Posterior cingulate gyrus (tissue), 11 donors: ENCODE results near the gene CST5.
"Not testable (repeated sequence)": the region's sequence is repeated elsewhere in the genome, so short reads cannot be mapped to it uniquely, and the experiment has no call there.

Experiments used
- DNase-seq, 10 donors: peaks; one replicate each; pipeline versions ENCODE4 v3.0.0 to v3.0.0-alpha.2; 2020 to 2021; ENCODE audit warnings: mixed read lengths in 3 of 10
- intact Hi-C: fragments of 100-400 bp; cut with DNase I; formaldehyde crosslinking; loops from one replicate; pipeline ENCODE4 v1.15.1; 2023

CST5 gene, protein sequence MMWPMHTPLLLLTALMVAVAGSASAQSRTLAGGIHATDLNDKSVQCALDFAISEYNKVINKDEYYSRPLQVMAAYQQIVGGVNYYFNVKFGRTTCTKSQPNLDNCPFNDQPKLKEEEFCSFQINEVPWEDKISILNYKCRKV

GRCh38 chr20:23879328-23879798 lies at the start of gene CST5:
Gene CST5 (minus strand): TSS chr20:23879748. CDS start chr20:23879676, 72 bp downstream.
- intact Hi-C loops, result no loop called here
- DNase-seq, result no peak

DNA sequence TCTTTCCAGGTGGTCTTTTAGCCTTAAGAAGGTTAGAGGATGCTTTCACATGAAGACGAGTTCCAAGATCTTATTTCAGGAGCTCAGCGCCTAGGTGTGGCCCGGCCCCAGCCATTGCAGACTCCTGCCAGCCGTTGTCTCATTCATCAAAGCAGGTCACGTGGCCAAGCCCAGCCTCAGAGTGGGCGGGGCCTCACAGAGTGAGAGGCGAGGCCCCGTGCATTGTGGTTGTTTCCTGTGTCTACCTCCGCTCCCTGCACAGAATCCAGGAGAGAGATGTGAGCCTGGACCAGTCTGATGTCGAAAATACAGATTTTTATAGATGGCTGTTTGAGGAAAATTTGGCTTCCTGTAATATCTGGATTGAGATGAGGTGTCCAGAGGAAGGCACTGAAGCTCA lies 49.2 kb upstream of the CST5 start:
- DNase-seq, result no peak
- intact Hi-C loops, result no loop called here

DNA sequence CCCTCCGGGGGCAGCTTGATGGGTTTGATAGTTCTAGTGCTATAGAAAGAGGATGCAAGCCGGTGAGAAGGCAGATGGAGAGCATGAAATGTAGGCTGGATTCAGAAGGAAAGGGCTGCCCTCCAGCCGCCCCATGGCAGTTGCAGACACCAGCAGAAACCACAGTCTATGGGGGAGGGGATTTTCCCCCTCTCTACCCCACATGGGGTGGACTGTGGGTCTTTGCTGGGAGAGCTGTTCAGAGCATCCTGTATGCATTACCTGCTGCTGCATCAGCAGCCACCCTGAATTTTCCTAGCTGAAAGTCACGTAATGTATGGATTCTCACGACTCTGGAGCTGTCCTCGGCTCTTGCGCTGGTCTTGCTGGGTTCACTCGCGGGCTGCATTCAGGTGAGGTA lies 48.8 kb upstream of the CST5 start:
- intact Hi-C loops, result no loop called here
- no peak for DNase-seq

DNA sequence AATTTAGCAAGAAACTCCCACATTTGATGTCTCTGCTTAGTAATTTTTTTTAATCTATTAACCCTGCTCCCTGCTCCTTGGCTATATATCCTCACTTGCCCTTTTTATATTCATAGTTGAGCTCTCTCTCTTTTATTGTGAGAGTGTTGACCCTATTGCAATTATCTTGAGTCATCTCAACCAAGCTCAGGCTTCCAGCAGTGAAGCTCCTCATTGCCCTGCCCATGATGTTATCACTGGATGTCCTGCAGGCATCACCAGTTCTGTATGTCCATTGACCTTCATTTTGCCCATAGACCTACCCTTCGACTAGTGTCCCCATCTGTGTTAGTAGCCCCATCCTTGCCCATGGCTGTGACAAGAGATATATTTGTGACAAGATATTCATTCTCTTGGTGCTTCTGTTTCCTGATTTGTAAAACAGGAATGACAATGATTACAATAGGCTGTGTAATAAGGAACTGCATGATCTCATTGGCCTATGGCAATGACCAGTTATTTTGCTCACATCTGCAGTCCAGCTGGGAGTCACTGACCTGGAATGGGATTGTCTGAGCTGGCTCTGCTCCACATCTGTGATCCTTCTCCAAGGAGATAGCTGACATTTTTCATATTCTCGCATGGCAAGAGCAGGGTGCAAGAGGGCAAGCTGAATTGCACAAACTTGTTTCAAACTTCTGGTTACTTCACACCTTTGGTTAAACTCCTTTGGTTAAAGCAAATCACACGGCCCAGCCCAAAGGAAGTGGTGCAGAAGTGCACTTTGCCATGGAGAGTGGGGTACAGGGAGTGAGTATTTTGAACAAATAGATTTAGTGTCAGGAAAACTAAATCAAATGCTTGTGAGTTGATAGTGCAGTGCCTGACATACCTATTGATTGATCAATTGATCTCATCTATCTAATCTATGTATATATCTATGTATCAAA lies 47.7 kb upstream of the CST5 start:
- DNase-seq, result no peak
- intact Hi-C loops, result no loop called here

DNA sequence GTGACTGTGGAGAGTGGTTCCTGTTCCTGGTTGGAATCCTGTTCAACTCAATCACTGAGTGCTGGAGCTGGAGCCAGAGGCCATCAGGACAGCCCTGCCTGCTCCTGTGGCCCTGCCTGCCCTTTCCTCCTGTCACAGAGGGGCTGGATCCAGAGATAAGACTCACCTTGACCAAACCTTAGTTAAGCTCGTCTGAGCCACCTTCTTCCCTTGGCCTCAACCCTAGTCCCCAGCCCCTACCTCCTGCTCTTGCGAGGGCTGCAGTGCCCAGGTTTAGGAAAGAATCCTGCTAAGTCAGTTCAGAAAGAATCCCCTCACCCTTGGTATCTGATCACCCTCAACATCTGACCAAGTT lies 47.0 kb upstream of the CST5 start:
- intact Hi-C loops, result no loop called here
- DNase-seq, result no peak

DNA sequence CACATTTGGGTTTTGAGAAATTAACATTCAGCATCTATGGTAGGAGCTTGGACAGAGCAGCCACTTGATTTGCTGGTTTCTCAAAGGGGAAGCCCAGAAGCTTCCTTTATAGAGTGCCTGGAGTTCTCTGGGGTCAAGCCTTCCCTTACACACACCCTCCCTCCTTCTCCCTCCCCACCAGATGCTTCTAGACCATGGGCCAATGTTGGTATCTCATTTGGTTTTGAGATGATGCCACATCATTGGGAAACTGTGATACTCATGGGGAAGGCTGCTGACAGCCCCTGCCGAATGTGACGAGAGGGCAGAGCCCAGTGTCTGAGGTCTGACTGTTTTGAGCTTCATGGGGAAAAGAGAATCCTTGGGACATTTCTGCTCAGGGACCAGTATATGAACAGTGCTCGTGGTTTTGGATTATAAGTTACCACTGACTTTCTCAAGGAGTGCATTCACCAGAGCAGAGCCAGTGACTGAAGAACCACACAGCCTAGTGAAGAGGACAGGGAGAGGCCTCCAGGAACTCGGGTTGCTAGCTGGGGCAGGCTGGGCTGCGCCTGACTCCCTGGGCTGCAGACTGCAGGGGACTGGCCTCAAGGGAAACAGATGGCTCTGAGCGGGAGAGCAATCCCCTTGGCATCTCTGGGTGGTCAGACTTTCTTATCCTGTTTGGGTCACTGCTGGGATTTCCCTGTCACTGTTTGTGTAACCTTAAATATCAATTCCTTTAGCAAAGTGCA lies 46.4 kb upstream of the CST5 start:
- no peak for DNase-seq
- intact Hi-C loops, result no loop called here

GRCh38 chr20:23924751-23925150 lies 45.2 kb upstream of the CST5 start:
- intact Hi-C loops, result no loop called here
- no peak for DNase-seq

- no peak for DNase-seq
- intact Hi-C loops, result no loop called here
These were observed 44.4 kb upstream of the CST5 start for GRCh38 chr20:23923891-23924435.

GRCh38 chr20:23923311-23923710 lies 43.8 kb upstream of the CST5 start:
- DNase-seq, result no peak
- intact Hi-C loops, result no loop called here

DNA sequence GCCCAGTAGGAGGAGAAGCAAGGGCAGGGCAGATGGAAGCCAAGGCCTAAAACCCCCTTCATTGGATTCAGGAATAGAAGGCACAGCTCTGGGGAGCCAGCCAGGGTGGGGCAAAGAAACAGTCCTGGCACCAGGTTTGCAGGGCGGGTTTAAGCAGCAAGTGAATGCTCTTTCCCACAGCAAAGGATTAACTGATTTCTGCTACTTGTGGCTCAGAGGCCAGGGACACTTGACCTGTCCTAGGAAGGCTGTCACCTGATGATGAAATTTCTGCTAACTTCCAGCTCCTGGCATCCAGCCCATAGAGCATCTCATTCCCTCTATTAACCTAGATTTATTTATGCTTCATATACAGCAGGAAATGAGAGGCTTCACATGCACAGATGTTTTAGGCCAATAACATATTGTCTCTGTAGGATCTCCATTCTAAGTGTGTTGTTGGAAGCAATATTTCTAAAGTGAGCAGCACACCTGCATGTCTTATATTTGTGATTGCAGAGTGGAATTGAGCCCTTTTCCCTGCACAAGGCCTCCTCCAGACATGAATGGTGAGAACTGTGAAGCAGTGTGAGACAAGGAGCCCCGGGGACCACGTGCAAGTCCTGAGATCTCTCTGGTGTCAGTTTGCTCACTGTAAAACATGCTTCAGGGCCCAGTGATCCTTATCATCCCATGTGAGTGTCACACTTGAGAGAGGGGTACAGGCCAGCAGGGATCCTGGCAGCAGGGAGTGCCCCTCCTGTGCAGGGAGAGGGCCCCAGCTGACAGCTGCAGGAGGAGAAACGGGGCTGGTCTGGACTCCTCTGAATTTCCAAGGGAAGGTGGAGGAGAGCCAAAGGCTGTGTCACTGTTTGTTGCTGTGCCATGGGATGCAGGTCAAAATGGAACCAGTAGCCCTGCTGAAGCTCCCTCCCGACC lies 41.1 kb upstream of the CST5 start:
- DNase-seq, result no peak
- intact Hi-C loops, result no loop called here

GRCh38 chr20:23918896-23919295 lies 39.3 kb upstream of the CST5 start:
- no peak for DNase-seq
- intact Hi-C loops, result no loop called here

GRCh38 chr20:23918101-23918862 lies 38.7 kb upstream of the CST5 start:
- intact Hi-C loops, result no loop called here
- no peak for DNase-seq

- DNase-seq, result no peak
- intact Hi-C loops, result no loop called here
These were observed 37.6 kb upstream of the CST5 start for GRCh38 chr20:23917024-23917725.

- DNase-seq, result no peak
- intact Hi-C loops, result no loop called here
These were observed 36.3 kb upstream of the CST5 start for GRCh38 chr20:23915844-23916243.

DNA sequence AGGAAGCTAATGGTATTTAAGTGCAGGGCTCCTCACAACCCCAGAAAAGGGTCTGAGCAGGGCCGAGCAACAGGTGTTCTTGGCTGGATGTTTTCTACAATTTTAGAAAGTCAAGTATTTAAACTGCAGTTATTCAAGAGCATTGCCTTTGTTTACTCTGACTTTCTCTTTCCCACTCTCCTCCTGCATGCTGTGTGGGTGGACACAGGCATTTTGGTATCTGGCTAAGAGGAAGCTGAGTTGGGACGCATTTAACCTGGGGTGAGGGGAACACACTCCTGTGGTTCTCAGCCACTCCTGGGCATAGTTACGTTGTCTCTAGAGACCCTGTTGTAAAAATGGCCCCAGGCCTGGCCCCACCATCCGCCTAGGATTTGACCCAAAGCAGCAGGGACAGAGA lies 34.9 kb upstream of the CST5 start:
- DNase-seq, intact Hi-C loops: not testable (repeated sequence)

GRCh38 chr20:23910210-23910609 lies 30.7 kb upstream of the CST5 start:
- DNase-seq, result no peak
- intact Hi-C loops, result no loop called here

DNA sequence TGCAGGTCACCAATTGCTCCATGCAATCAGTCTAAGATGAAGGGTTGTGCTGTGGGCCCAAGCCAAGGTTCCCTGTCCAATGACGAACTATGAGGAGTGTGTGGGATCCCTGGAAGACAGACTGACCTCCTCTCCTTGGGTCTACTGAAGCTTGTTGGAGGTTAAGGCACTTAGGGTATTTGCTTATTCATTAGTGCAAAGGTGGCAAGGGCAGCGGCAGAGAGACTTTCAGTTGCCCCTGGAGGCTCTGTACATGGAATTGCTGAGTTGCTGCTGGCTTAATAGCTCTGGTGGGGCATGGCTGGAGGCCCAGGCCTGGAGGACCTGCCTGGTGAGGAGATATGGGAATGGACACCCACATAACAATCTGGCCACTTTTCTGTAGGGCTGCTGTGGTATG lies 29.8 kb upstream of the CST5 start:
- DNase-seq, result no peak
- intact Hi-C loops, result no loop called here

- intact Hi-C loops, result no loop called here
- no peak for DNase-seq
These were observed 28.0 kb upstream of the CST5 start for GRCh38 chr20:23907579-23907978.

DNA sequence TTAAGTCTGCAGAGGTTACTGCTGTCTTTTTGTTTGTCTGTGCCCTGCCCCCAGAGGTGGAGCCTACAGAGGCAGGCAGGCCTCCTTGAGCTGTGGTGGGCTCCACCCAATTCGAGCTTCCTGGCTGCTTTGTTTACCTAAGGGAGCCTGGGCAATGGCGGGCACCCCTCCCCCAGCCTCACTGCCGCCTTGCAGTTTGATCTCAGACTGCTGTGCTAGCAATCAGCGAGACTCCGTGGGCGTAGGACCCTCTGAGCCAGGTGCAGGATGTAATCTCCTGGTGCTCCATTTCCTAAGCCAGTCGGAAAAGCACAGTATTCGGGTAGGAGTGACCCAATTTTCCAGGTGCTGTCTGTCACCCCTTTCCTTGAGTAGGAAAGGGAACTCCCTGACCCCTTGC lies 22.8 kb upstream of the CST5 start:
- intact Hi-C loops, result not testable (repeated sequence)

More for the DNA sequence above, 22.8 kb upstream of the CST5 start:
- not testable (repeated sequence) for DNase-seq
